MM.1S (cell line): ENCODE data around the gene PLCB4.

Source experiments
- DNase-seq: peaks from one replicate; pipeline ENCODE4 v3.0.0-alpha.2; 2015
- H2AFZ ChIP-seq: fragments of 300-600 bp; sonication (generic); 2 replicates; pipeline ENCODE4 v1.6.0; 2016; ENCODE audit warnings: antibody characterized with exemption, low read length
- H3F3A ChIP-seq: fragments of 300-600 bp; sonication (generic); 2 replicates; pipeline ENCODE4 v1.6.1; 2016; ENCODE audit warnings: mild to moderate bottlenecking, antibody characterized with exemption, low read length, moderate library complexity, mixed read lengths; ENCODE audit not compliant: insufficient read depth
- H3K27ac ChIP-seq: fragments of 300-600 bp; sonication (generic); 2 replicates; pipeline ENCODE4 v1.5.1; 2016; ENCODE audit warnings: mild to moderate bottlenecking, low read length
- H3K27me3 ChIP-seq: fragments of 300-600 bp; sonication (generic); replicated peaks from 2 replicates; pipeline ENCODE4 v1.6.0; 2016; ENCODE audit warnings: low read length; ENCODE audit not compliant: insufficient read depth
- H3K36me3 ChIP-seq: fragments of 300-600 bp; sonication (generic); replicated peaks from 2 replicates; pipeline ENCODE4 v1.6.1; 2016; ENCODE audit warnings: mild to moderate bottlenecking, low read length, mixed read lengths; ENCODE audit not compliant: insufficient read depth
- H3K4me1 ChIP-seq: fragments of 300-600 bp; sonication (generic); 2 replicates; pipeline ENCODE4 v1.6.1; 2016; ENCODE audit warnings: low read length, mixed read lengths
- H3K4me2 ChIP-seq: fragments of 300-600 bp; sonication (generic); 2 replicates; pipeline ENCODE4 v1.6.0; 2016; ENCODE audit warnings: low read depth, low read length
- H3K4me3 ChIP-seq: fragments of 300-600 bp; sonication (generic); 2 replicates; pipeline ENCODE4 v1.5.1; 2016; ENCODE audit warnings: low read length, mixed read lengths
- H3K79me2 ChIP-seq: fragments of 300-600 bp; sonication (generic); 2 replicates; pipeline ENCODE4 v1.6.1; 2016; ENCODE audit warnings: mixed run types, low read length, mixed read lengths
- H3K9ac ChIP-seq: fragments of 300-600 bp; sonication (generic); 2 replicates; pipeline ENCODE4 v1.6.1; 2016; ENCODE audit warnings: low read length, mixed read lengths
- H3K9me2 ChIP-seq: fragments of 300-600 bp; sonication (generic); replicated peaks from 2 replicates; pipeline ENCODE4 v1.6.1; 2016; ENCODE audit warnings: mild to moderate bottlenecking, low read length, mixed read lengths; ENCODE audit not compliant: insufficient read depth
- H3K9me3 ChIP-seq: fragments of 300-600 bp; sonication (generic); replicated peaks from 2 replicates; pipeline ENCODE4 v1.6.1; 2016; ENCODE audit warnings: mild to moderate bottlenecking, low read length, mixed read lengths; ENCODE audit not compliant: insufficient read depth
- H4K20me1 ChIP-seq: fragments of 300-600 bp; sonication (generic); 2 replicates; pipeline ENCODE4 v1.6.1; 2016; ENCODE audit warnings: mild to moderate bottlenecking, low read length, moderate library complexity, mixed read lengths; ENCODE audit not compliant: insufficient read depth
- EZH2 ChIP-seq: fragments of 300-600 bp; sonication (generic); optimal IDR thresholded peaks from 2 replicates; pipeline ENCODE3; 2017; ENCODE audit warnings: low read depth, mild to moderate bottlenecking, antibody characterized with exemption, low read length, mixed read lengths
- EZH2phosphoT487 ChIP-seq: fragments of 300-600 bp; sonication (generic); IDR thresholded peaks from 2 replicates; pipeline ENCODE4 v1.6.1; 2018; ENCODE audit warnings: antibody characterized with exemption, low read length
- TF ChIP-seq, protein P1 (sequence below): fragments of 300-600 bp; sonication (generic); IDR thresholded peaks from 2 replicates; pipeline ENCODE4 v1.5.1; 2016; ENCODE audit warnings: antibody characterized with exemption, low read length, mixed read lengths

Gene PLCB4

DNA sequence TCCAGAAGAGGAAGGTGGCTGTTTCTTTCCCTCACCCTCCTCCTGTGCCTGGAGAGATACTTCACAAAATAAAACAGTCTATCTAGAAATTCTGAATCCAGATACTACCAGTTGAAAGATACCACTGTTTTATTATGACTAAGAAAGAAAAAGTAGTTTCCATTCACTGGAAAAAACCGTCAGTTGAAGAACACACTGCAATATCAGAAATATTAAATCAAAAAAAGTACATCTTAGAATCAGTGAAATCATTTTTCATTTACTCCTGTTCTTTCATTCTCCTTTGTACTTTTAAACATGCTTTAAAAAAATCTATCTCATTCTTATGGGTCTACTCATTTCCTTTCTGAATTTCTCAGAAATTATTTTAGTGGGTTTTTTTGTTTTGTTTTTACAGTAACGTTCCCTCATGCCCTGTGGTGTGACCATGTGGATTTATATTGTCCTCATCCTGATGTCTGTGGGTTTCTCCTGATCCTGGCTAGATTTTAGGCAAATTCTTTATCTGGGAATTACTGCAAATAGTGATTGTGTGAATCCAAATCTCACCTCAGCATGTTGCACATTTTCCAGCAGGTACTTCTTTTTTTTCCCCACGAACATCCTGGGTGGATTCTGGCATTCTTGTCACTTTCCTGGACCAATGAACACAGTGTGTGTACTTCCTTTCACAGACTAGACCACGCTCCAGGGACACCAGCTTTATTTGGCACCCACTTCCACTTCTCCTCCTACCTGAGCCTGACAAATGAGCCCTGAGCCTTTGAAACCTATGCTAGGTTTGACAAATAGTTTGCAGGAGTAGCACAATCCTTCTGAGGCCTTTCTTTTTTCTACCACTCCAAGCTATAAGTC, 331.5 kb downstream of the PLCB4 start:
- no peak overlapping the region for H3K4me2 ChIP-seq
- H3K36me3 ChIP-seq: no peaks in the 10 kb centered on the region
- TF ChIP-seq, protein P1, sequence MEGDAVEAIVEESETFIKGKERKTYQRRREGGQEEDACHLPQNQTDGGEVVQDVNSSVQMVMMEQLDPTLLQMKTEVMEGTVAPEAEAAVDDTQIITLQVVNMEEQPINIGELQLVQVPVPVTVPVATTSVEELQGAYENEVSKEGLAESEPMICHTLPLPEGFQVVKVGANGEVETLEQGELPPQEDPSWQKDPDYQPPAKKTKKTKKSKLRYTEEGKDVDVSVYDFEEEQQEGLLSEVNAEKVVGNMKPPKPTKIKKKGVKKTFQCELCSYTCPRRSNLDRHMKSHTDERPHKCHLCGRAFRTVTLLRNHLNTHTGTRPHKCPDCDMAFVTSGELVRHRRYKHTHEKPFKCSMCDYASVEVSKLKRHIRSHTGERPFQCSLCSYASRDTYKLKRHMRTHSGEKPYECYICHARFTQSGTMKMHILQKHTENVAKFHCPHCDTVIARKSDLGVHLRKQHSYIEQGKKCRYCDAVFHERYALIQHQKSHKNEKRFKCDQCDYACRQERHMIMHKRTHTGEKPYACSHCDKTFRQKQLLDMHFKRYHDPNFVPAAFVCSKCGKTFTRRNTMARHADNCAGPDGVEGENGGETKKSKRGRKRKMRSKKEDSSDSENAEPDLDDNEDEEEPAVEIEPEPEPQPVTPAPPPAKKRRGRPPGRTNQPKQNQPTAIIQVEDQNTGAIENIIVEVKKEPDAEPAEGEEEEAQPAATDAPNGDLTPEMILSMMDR: no peak
- TF ChIP-seq EZH2phosphoT487: no peak
- no peak for TF ChIP-seq EZH2
- no peak overlapping the region for H2AFZ ChIP-seq
- no peaks in the 10 kb centered on the region for H3K27me3 ChIP-seq
- H3F3A ChIP-seq: no peaks in the 10 kb centered on the region
- H3K9ac ChIP-seq: no peak overlapping the region
- H3K4me3 ChIP-seq: no peak overlapping the region
- no peaks in the 10 kb centered on the region for H3K9me3 ChIP-seq
- H3K79me2 ChIP-seq: no peaks in the 10 kb centered on the region
- H4K20me1 ChIP-seq: no peaks in the 10 kb centered on the region
- peaks cover 18% of the 10 kb centered on the region for H3K4me1 ChIP-seq
- no peak overlapping the region for H3K27ac ChIP-seq
- no peaks in the 10 kb centered on the region for H3K9me2 ChIP-seq
- no peak for DNase-seq

DNA sequence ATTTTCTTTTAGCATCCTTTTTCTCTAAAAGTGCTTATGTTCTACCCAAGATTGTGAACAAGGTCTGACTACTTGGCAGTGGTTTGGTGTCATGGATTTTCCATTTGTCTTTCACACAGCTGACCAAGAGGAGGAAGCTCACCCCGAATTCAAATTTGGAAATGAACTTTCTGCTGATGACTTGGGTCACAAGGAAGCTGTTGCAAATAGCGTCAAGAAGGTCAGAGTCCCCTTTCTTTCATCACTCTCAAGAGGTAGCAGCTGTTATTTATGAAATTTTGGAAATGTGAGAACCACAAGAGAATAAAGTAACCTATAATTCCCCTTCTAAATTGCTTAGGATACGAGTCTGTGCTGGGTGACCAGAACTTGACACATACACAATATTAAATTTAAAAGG, 332.5 kb downstream of the PLCB4 start:
- Histone ChIP-seq H3K27ac (no peak overlapping the region), H3K36me3 (no peaks in the 10 kb centered on the region), H3K9me2 (no peaks in the 10 kb centered on the region), H3K79me2 (no peaks in the 10 kb centered on the region), H2AFZ (no peak overlapping the region), H3K4me2 (no peak overlapping the region), H4K20me1 (no peaks in the 10 kb centered on the region), H3K4me3 (no peak overlapping the region), H3K9ac (no peak overlapping the region), H3F3A (no peaks in the 10 kb centered on the region), H3K27me3 (no peaks in the 10 kb centered on the region), H3K9me3 (no peaks in the 10 kb centered on the region), H3K4me1 (peaks cover 18% of the 10 kb centered on the region)
- no peak for TF ChIP-seq EZH2
- TF ChIP-seq EZH2phosphoT487: no peak
- TF ChIP-seq, protein P1: no peak
- DNase-seq: no peak

DNA sequence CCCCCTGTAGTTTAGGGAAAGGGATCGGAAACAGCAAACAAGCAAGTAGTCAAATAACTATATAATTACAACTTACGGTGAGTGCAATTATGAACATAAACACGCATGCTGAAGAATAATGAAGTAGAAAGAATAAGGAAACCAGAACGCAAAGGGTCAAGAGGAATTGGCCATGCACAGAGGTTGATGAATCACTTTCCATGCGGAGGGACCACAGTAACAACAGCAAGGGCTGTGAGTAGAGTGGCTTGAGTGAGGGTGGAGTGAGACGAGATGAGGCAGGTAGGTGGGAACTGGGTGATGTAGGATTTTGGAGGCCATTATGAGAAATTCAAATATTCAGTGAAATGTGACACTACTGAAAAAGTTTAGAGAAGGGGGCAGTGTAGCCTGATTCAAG, 333.3 kb downstream of the PLCB4 start:
- H4K20me1 ChIP-seq: no peaks in the 10 kb centered on the region
- H2AFZ ChIP-seq: no peak overlapping the region
- no peak overlapping the region for H3K4me2 ChIP-seq
- no peaks in the 10 kb centered on the region for H3K79me2 ChIP-seq
- H3K4me1 ChIP-seq: peaks cover 17% of the 10 kb centered on the region
- H3K36me3 ChIP-seq: no peaks in the 10 kb centered on the region
- TF ChIP-seq EZH2: no peak
- TF ChIP-seq, protein P1: no peak
- no peak for TF ChIP-seq EZH2phosphoT487
- no peak overlapping the region for H3K4me3 ChIP-seq
- no peak for DNase-seq
- H3K9me3 ChIP-seq: no peaks in the 10 kb centered on the region
- H3K9ac ChIP-seq: no peak overlapping the region
- H3K27me3 ChIP-seq: no peaks in the 10 kb centered on the region
- H3K9me2 ChIP-seq: no peaks in the 10 kb centered on the region
- no peak overlapping the region for H3K27ac ChIP-seq
- no peaks in the 10 kb centered on the region for H3F3A ChIP-seq
